Loucy (cell line): ENCODE results near the gene SPAG6.

Source experiments
- EZH2phosphoT487 ChIP-seq: fragments of 200-600 bp; IDR thresholded peaks from 2 replicates; pipeline ENCODE4 v1.6.1; 2018; ENCODE audit warnings: antibody characterized with exemption, mild to moderate bottlenecking, moderate library complexity, borderline replicate concordance
- TF ChIP-seq, protein P1 (sequence below): fragments of 200-600 bp; sonication (generic); conservative IDR thresholded peaks from 2 replicates; pipeline ENCODE4 v1.5.1; 2014; ENCODE audit warnings: mild to moderate bottlenecking, antibody characterized with exemption, low read length

DNA sequence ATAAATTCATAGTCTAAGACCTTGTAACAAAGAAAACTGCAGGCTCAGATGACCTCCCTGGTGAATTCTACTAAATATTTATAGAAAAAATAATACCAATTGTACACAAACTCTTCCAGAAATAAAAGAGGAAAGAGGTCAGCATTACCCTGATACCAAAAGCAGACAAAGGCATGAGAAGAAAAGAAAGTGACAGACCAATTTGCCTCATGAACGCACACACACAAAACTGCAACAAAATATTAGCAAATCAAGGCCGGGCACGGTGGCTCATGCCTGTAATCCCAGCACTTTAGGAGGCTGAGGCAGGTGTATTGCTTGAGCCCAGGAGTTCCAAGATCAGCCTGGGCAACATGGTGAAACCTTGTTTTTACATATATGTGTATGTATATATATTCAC is 41.8 kb upstream of the SPAG6 start:
- TF ChIP-seq, protein P1, sequence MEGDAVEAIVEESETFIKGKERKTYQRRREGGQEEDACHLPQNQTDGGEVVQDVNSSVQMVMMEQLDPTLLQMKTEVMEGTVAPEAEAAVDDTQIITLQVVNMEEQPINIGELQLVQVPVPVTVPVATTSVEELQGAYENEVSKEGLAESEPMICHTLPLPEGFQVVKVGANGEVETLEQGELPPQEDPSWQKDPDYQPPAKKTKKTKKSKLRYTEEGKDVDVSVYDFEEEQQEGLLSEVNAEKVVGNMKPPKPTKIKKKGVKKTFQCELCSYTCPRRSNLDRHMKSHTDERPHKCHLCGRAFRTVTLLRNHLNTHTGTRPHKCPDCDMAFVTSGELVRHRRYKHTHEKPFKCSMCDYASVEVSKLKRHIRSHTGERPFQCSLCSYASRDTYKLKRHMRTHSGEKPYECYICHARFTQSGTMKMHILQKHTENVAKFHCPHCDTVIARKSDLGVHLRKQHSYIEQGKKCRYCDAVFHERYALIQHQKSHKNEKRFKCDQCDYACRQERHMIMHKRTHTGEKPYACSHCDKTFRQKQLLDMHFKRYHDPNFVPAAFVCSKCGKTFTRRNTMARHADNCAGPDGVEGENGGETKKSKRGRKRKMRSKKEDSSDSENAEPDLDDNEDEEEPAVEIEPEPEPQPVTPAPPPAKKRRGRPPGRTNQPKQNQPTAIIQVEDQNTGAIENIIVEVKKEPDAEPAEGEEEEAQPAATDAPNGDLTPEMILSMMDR = no peak
- TF ChIP-seq EZH2phosphoT487 = no peak
